NK-92 (cell line): ENCODE measurements around the gene HIVEP3.

ENCODE experiments used
- DNase-seq: peaks from one replicate; lab custom pipeline; 2025; ENCODE audit not compliant: unreplicated experiment; lab: John Stamatoyannopoulos, UW

The HIVEP3 gene

GRCh38 chr1:41599912-41600311, 318.8 kb downstream of the HIVEP3 start:
- DNase-seq = no peak

GRCh38 chr1:41598325-41598724, 320.4 kb downstream of the HIVEP3 start:
- no peak for DNase-seq

GRCh38 chr1:41592451-41593125, 326.1 kb downstream of the HIVEP3 start:
- no peak for DNase-seq

- DNase-seq = no peak
These were observed 326.8 kb downstream of the HIVEP3 start for GRCh38 chr1:41591891-41592290.

GRCh38 chr1:41590331-41590730, 328.4 kb downstream of the HIVEP3 start:
- no peak for DNase-seq

GRCh38 chr1:41589395-41589794, 329.3 kb downstream of the HIVEP3 start:
- DNase-seq = no peak

GRCh38 chr1:41588334-41588875, 330.3 kb downstream of the HIVEP3 start:
- DNase-seq = no peak

GRCh38 chr1:41587791-41588190, 330.9 kb downstream of the HIVEP3 start:
- no peak for DNase-seq

- DNase-seq = no peak
These were observed 332.5 kb downstream of the HIVEP3 start for GRCh38 chr1:41586230-41586629.

DNA sequence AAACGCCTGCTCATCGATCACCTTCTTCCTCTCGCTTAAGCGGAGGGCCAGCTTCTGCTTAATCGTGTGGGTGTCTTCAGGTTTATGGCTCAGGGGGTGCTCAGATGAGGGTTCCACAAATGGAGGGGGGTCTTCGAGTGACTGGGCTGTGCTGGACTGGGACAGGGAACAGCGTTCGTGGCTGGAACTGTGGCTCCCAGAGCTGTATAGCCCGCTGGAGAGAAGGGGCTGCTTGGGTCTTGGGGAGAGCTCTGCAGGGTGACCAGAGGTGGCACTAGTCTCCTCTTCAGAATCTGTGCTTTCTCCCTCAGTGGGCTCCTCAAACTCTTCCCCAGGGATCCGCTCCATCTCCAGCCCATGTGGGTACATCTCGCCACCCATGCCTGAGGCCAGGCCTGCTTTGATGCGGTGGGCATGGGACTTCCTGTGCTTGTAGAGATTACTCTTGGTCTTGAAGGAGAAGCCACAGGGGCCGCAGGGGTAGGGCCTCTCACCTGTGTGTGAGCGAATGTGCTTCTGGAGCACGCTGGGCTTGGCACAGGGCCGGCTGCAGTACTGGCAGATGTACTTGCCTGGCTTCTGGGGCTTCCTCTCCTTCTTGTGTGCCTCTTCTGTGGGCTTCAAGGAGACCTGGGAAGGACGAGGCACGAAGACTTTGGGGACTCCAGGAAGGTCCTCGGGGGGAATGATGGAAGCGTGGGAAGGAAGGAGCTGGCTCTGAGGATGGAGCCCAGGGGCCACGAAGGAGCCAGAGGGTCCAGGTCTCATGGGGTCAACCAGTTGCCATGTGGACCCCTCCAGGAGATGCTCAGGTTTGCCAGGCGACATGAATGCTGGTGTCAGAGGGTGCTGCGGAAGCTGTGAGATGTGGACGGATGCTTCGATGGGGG, 334.8 kb downstream of the HIVEP3 start:
- DNase-seq = no peak

DNA sequence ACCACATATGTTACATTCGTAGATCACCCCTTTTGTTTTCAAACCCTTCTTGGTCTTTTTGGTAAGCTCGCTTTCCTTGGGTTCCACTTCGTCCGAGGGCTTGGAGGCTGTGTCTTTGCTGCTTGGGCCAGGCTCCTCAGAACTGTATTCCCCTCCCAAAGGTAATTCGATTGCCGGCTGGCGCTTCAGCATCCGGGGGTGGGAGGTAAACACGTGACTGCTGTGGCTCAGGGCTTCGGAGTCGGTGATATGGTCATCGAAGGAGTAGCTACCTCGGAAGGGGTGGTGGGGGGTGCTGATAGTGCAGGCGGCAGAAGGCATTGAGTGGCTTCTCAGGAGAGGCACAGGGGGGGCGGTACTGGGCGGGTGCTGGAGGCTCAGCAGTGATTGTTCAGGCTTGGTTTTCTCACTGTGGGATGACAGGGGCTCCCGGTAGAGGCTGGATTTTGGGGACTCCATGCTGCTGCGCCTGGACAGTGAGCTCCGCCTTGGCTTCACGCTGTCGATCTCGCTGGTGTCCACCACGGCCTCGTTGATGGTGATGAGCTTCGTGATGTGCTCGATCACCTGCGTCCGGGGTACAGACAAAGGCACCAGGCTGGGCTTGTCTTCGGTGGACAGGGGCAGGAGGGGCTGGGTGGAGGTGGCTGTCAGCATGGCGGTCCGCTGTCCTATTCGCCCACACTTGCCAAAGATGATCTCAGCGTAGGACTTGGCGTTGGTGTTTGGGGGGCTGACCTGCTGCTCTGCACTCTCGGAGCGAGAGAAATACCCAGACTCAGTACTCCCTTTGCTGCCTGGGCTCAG, 335.7 kb downstream of the HIVEP3 start:
- DNase-seq = no peak

GRCh38 chr1:41582351-41582750, 336.4 kb downstream of the HIVEP3 start:
- no peak for DNase-seq

- DNase-seq = no peak
These were observed 336.8 kb downstream of the HIVEP3 start for GRCh38 chr1:41582004-41582325.

DNA sequence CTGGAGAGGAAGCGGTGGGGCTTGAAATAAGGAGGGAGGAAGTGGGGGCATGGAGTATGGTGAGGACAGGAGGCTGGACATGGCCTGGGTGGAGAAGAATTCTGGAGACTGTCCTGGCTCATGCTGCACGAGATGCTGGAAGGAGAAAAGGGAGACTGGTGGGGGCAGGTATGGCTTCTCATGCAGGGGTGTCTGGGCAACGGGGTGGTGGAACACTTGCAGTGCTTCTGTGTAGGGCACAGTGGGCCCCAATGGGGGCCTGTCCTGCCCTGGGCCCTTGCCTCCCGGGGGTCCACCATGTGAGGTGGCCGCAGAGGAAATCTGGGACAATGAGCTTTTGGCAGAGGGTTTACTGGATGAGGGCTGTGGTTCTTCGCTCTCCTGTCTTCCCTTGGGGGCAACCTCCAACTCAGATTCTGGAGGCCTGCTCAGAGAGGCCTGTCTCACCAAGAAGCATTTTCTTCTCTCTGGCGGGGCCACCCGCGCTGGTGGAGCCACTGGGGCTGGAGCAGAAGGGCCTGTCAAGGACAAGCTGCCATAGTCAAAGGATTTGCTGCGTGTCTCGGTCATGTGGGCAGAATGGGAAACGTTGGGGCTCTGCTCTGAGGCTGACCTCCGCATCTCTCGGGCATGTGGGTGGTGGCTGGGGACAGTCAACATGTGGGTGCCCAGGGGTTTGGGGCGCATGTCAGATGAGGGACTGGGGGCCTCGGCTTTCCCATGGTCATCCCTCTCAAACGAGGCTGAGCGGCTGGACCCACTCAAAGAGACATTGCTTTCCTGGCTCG, 337.3 kb downstream of the HIVEP3 start:
- no peak for DNase-seq

DNA sequence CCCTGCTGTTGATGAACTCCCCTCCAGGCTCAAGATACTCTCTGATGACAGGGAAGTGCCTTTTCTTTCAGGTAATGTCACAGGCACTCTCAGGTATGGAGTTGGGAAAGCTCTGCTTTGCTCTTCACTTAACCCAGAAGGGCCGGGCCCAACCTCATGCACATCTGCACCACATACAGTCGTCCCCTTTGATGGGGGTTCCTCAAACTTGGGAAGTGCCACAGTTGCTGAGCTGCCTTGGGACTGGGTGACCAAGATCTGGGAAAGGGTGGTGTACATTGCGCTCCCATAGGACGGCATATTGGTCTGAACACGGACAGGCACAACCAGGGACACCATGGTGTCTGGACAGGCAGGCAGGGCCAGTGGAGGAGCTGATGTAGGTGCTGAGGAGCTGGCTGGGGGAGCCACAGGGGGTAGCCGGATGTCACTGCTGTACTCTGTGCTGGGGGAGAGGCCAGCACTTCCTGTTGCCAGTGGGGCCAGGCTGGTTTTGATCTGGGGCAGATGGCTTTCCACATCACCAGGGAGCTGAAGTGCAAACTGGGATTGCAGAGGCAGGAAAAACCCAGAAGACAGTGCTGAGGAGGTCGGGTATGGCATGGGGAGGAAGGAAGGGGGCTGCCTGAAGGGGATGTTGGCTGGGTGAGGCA, 338.1 kb downstream of the HIVEP3 start:
- DNase-seq = no peak

DNA sequence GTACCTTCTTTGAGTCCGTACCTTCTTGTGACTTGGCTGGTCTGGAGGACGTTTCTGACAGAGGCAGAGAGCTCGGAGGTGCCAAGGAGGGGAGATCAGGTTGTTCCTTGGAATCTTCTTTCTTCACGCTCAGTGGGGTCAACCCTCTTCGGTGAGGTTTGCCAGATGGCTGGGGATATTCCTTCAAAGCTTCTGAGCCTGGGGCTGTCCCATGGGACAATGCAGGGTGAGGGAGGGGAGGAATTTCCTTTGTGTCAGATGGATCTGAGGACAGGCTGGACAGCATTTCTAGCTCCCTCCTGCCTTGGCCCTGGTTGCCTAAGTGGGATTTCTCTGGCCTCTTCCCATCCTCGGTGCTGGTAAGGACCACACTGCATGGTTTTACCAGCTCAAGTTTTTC, 338.7 kb downstream of the HIVEP3 start:
- no peak for DNase-seq

GRCh38 chr1:41578712-41579335, 339.9 kb downstream of the HIVEP3 start:
- no peak for DNase-seq

DNA sequence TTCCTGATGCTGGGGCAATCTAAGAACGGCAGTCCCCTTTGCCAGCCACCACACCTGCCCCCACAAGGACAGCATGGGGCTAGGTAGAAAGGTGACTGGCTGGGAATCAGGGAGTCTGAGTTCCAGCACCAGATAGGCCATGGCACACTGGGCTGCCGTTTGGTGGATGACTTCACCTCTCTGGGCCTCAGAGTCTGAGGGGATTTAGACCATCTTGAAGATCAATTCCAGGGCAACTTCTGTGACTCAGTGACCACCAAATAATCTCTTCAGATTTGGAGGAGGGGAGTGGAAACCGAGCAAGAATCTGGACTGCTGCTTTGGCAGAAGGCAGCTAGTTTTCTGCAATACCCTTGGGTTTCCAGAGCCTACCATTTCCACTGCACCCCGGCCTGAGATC, 342.1 kb downstream of the HIVEP3 start:
- DNase-seq = no peak

DNA sequence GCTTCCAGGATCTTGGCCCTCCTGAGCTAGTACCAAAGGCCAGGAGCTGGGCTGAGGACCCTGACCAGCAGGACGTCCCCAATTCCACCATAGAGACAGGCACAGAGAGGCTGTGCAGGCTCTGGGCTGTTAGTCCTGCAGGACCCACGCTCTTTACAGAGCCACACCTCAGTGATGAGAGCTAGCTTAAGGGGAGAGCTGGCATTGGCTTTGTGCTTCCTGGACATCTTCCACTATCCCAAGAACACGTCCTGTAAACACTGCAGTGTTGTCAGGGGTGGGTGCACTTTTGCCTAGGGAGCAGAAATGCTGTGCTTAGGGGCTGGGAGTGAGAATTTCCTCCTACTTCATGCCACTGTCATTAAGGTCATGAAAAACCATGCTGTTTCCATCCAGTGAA, 342.5 kb downstream of the HIVEP3 start:
- no peak for DNase-seq

GRCh38 chr1:41574842-41575241, 343.9 kb downstream of the HIVEP3 start:
- DNase-seq = no peak
